GM20000 (cell line): ENCODE results near the gene NAT9.

Experiments
- DNase-seq: peaks from one replicate; pipeline ENCODE4 v3.0.0; 2012; ENCODE audit warnings: low spot score
- CTCF ChIP-seq: IDR thresholded peaks from 2 replicates; pipeline ENCODE4 v1.5.1; 2012; ENCODE audit warnings: mild to moderate bottlenecking, control low read depth; ENCODE audit errors: extremely low read depth, missing control alignments

NAT9 gene

GRCh38 chr17:74752822-74753401 lies 23.2 kb downstream of the NAT9 start:
- no peak for TF ChIP-seq CTCF
- no peak for DNase-seq

DNA sequence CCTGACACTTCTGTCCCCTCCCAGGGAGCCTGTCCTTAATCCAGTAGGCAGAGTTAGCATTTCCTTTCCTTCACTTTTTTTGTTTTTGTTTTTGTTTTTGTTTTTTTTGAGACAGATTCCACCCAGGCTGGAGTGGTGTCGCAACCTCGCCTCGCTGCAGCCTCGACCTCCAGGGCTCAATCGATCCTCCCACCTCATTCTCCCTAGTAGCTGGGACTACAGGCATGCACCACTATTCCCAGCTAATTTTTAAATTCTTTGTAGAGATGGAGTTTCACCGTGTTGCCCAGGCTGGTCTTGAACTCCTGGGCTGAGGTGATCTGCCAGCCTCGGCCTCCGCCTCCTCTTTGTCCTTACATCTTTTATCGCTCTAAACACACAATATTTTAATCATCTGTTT lies 23.7 kb downstream of the NAT9 start:
- no peak for DNase-seq
- TF ChIP-seq CTCF = no peak

DNA sequence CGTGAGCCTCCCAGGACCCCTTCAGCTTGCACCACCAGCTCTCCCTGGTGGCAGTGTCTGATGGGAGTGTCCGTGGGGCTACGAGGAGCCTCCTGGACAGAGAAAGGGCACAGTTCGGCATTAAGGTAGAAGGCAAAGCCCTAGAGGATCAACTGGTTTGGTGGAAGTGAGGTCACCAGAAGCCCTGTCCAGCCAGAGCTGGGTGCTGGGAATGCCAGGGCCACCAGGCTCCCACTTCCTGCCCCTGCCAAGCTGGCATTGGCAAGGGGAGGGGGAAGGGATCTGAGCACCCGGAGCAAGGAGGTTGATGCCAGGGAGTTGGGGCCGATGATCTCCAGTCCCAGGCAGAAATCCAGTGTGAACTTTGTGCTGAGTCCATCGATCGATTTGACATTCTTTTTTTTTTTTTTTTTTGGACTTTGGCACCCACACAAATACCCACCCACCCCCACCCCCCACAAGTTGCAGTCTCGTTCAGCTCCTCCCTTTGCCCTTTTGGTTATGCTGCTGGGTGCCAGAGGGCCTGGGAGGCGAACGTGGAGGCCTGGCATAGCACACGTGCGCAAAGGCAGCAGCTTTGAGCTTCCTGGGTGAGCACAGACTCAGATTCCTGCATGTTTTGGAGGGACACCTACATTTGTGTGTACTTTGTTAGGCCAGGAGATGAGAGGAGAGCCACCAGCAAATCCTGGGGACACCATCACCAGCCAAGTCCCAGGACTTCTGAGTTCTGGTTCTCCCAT lies 25.6 kb downstream of the NAT9 start:
- DNase-seq = no peak
- TF ChIP-seq CTCF = no peak

- no peak for TF ChIP-seq CTCF
- no peak for DNase-seq
Measured at GRCh38 chr17:74750039-74750326, 26.2 kb downstream of the NAT9 start.

DNA sequence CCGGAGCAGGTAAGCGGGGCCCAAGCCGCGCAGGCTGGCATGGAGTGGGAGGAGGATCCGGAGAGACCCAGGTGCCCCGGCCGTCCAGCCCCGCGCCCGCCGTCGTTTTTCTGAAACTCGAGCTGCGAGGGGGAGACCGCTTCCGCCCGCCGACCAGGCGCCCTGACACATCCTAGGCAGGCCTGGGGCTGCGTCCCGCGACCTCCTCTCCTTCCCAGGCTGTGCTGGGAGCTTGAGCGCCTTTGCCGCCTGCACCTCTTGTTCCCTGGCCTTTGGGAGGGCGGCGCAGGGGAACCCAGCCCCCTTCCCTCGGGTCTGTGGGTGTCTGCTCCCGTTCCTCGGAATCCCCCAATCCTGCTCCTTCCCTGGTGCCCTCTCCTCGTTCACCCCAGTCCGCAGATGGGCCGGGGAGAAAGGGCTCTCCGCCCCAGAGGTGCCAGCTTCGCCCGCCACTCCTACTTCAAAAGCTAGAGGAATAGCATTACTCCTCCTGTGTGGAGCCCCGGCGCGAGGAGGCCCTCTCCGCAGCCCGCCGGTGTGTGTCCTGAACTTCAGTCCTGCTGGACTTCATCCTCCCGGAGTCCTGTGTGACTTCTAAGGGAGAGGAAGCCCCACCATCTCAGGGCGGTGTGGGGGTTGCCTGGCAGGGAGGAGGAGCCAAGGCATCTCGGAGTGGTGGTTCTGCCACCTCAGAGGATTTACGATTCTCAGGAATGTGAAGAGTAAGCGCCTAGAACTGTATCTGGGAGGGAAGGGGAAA lies 26.7 kb downstream of the NAT9 start:
- TF ChIP-seq CTCF = no peak
- no peak for DNase-seq

DNA sequence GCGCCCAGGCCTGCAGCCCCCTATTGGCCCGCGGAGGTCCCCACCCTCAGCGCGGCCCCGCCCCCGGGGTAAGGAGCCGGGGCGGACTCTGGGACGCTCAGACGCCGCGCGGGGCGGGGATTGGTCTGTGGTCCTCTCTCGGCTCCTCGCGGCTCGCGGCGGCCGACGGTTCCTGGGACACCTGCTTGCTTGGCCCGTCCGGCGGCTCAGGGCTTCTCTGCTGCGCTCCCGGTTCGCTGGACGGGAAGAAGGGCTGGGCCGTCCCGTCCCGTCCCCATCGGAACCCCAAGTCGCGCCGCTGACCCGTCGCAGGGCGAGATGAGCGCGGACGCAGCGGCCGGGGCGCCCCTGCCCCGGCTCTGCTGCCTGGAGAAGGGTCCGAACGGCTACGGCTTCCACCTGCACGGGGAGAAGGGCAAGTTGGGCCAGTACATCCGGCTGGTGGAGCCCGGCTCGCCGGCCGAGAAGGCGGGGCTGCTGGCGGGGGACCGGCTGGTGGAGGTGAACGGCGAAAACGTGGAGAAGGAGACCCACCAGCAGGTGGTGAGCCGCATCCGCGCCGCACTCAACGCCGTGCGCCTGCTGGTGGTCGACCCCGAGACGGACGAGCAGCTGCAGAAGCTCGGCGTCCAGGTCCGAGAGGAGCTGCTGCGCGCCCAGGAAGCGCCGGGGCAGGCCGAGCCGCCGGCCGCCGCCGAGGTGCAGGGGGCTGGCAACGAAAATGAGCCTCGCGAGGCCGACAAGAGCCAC lies 27.4 kb downstream of the NAT9 start, which contains the start of gene NHERF1:
Gene NHERF1, plus strand, starts transcription at position 100 of the 750 bp plus-strand sequence. Its CDS starts 219 bp downstream, at position 319.
- TF ChIP-seq CTCF = no peak
- DNase-seq = peak; percentile 99

- DNase-seq = no peak
- no peak for TF ChIP-seq CTCF
Measured at GRCh38 chr17:74748279-74748528, 27.9 kb downstream of the NAT9 start.
